ENCODE data around the gene FKBP6.
"Not testable (repeated sequence)": the region's sequence is repeated elsewhere in the genome, so short reads cannot be mapped to it uniquely, and the experiment has no call there.

Gene FKBP6, protein sequence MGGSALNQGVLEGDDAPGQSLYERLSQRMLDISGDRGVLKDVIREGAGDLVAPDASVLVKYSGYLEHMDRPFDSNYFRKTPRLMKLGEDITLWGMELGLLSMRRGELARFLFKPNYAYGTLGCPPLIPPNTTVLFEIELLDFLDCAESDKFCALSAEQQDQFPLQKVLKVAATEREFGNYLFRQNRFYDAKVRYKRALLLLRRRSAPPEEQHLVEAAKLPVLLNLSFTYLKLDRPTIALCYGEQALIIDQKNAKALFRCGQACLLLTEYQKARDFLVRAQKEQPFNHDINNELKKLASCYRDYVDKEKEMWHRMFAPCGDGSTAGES

DNA sequence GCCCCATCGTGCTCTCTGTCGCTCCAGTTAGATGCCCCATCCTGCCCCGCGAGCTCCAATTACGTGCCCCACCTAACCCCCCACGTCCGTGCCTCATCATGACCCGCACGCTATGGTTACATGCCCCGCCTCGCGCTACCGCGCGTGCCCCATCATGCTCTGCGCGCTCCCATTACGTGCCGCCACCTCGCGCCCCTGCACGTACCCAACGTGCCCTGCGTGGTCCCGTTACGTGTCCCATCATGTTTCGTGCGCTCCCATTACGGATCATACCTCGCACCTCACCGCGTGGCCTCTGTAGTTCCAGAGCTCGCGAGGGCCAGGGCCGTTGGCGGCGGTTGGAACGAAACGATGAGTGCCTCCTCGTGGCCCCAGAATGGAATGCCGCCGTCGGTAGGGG, at the start of gene FKBP6, which contains the start of gene TRIM50:
TSS of gene FKBP6 (plus strand) at position 240 of the 400 bp plus-strand sequence. CDS start 268 bp downstream, outside the sequence.
TSS of gene TRIM50 (minus strand) at position 161 of the 400 bp plus-strand sequence. CDS start 3,295 bp downstream, outside the sequence.
- H3K9me2 ChIP-seq (replicated peaks; ENCODE audit: insufficient read depth, low read length) = not testable (repeated sequence)

DNA sequence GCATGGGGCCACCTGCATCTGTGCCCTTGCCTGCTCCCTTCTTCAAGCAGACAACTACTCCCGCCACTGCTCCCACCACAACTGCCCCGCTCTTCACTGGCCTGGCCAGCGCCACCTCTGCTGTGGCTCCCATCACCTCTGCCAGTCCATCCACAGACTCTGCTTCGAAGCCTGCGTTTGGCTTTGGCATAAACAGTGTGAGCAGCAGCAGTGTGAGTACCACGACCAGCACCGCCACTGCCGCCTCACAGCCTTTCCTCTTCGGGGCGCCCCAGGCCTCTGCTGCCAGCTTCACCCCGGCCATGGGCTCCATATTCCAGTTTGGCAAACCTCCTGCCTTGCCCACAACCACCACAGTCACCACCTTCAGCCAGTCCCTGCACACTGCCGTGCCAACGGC, 30.7 kb upstream of the FKBP6 start:
- H3K9me3 ChIP-seq (ENCODE audit: insufficient read depth, low read length); H3K79me2 ChIP-seq (ENCODE audit: insufficient read depth, low read length); H3K4me2 ChIP-seq (ENCODE audit: low read depth, low read length, poor library complexity, severe bottlenecking); H3K36me3 ChIP-seq (ENCODE audit: low read length); H4K20me1 ChIP-seq (ENCODE audit: low read depth, low read length); H3K9me2 ChIP-seq (replicated peaks; ENCODE audit: insufficient read depth, low read length); H2AFZ ChIP-seq (ENCODE audit: low read depth, low read length, severe bottlenecking); H3K9ac ChIP-seq (ENCODE audit: low read length); H3F3A ChIP-seq (ENCODE audit: insufficient read depth); H3K27ac ChIP-seq (ENCODE audit: low read depth, low read length); H3K4me3 ChIP-seq (ENCODE audit: insufficient read depth, low read length, poor library complexity, severe bottlenecking); H3K27me3 ChIP-seq (ENCODE audit: low read length): not testable (repeated sequence)

More for the DNA sequence above, at the start of gene FKBP6, which contains the start of gene TRIM50:
- not testable (repeated sequence) for H3K4me3 ChIP-seq (ENCODE audit: insufficient read depth, low read length, poor library complexity, severe bottlenecking); H3K4me2 ChIP-seq (ENCODE audit: low read depth, low read length, poor library complexity, severe bottlenecking); H3K27ac ChIP-seq (ENCODE audit: low read depth, low read length); H4K20me1 ChIP-seq (ENCODE audit: low read depth, low read length); H3K36me3 ChIP-seq (ENCODE audit: low read length); H3F3A ChIP-seq (ENCODE audit: insufficient read depth); H3K27me3 ChIP-seq (ENCODE audit: low read length); H3K9ac ChIP-seq (ENCODE audit: low read length); H3K79me2 ChIP-seq (ENCODE audit: insufficient read depth, low read length); H2AFZ ChIP-seq (ENCODE audit: low read depth, low read length, severe bottlenecking); H3K9me3 ChIP-seq (ENCODE audit: insufficient read depth, low read length)

DNA sequence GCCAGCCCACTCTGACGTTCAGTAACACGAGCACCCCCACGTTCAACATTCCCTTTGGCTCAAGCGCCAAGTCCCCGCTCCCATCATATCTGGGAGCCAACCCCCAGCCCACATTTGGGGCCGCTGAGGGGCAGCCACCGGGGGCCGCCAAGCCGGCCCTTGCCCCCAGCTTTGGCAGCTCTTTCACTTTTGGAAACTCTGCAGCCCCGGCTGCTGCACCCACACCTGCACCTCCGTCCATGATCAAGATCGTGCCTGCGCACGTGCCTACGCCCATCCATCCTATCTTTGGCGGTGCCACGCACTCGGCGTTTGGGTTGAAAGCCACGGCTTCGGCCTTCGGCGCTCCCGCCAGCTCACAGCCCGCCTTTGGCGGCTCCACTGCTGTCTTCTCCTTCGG, 30.3 kb upstream of the FKBP6 start:
- not testable (repeated sequence) for H3K27ac ChIP-seq (ENCODE audit: low read depth, low read length); H3K4me3 ChIP-seq (ENCODE audit: insufficient read depth, low read length, poor library complexity, severe bottlenecking); H2AFZ ChIP-seq (ENCODE audit: low read depth, low read length, severe bottlenecking); H3K9me3 ChIP-seq (ENCODE audit: insufficient read depth, low read length); H3K36me3 ChIP-seq (ENCODE audit: low read length); H3K9me2 ChIP-seq (replicated peaks; ENCODE audit: insufficient read depth, low read length); H3F3A ChIP-seq (ENCODE audit: insufficient read depth); H3K4me2 ChIP-seq (ENCODE audit: low read depth, low read length, poor library complexity, severe bottlenecking); H4K20me1 ChIP-seq (ENCODE audit: low read depth, low read length); H3K27me3 ChIP-seq (ENCODE audit: low read length); H3K9ac ChIP-seq (ENCODE audit: low read length); H3K79me2 ChIP-seq (ENCODE audit: insufficient read depth, low read length)

DNA sequence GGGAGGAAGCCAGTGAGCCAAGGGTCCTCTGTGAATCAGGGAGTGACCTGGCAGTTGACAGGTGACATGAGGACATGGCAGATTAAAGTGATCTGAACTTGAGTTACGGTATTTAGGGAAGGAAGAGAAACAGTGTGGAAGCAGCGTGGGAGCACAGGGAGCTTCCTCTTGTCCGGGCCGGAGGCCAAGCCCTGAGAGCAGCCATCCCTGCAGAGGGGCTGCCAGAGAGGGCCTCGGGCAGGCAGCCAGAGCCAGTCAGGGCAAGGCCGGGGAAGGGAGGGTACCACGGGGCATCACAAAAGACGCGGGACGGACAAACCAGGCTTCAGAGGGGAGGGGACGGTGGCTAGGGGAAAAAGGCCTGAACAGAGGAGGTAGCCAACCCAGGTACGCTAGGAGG, 28.1 kb upstream of the FKBP6 start:
- H3K9me3 ChIP-seq (ENCODE audit: insufficient read depth, low read length); H4K20me1 ChIP-seq (ENCODE audit: low read depth, low read length); H3F3A ChIP-seq (ENCODE audit: insufficient read depth); H3K36me3 ChIP-seq (ENCODE audit: low read length); H2AFZ ChIP-seq (ENCODE audit: low read depth, low read length, severe bottlenecking); H3K79me2 ChIP-seq (ENCODE audit: insufficient read depth, low read length); H3K27ac ChIP-seq (ENCODE audit: low read depth, low read length); H3K27me3 ChIP-seq (ENCODE audit: low read length); H3K4me3 ChIP-seq (ENCODE audit: insufficient read depth, low read length, poor library complexity, severe bottlenecking); H3K9me2 ChIP-seq (replicated peaks; ENCODE audit: insufficient read depth, low read length); H3K4me2 ChIP-seq (ENCODE audit: low read depth, low read length, poor library complexity, severe bottlenecking); H3K9ac ChIP-seq (ENCODE audit: low read length): not testable (repeated sequence)

DNA sequence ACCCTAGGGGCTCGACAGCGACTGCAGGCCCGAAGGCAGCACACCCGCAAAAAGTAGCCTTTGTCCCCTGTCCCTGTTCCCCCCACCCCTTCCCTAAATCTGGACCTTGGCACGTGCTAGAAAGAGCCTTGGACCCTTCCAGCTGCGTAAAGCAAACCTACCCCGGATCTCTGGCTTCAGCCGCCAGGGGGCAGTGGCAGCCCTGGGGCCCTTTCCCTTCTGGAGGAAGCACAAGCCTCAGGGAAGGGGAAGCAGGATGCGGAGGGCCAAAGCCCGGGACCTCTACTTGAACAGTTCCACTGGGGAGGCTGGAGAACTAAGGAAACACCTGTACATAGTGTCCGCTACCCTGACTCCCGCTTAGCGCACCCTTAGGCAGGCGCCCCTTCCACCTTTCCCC, 26.9 kb upstream of the FKBP6 start:
- H3K27ac ChIP-seq (ENCODE audit: low read depth, low read length); H3K27me3 ChIP-seq (ENCODE audit: low read length); H3K9ac ChIP-seq (ENCODE audit: low read length); H4K20me1 ChIP-seq (ENCODE audit: low read depth, low read length); H3K4me2 ChIP-seq (ENCODE audit: low read depth, low read length, poor library complexity, severe bottlenecking); H3K4me3 ChIP-seq (ENCODE audit: insufficient read depth, low read length, poor library complexity, severe bottlenecking); H2AFZ ChIP-seq (ENCODE audit: low read depth, low read length, severe bottlenecking); H3K9me3 ChIP-seq (ENCODE audit: insufficient read depth, low read length); H3F3A ChIP-seq (ENCODE audit: insufficient read depth); H3K9me2 ChIP-seq (replicated peaks; ENCODE audit: insufficient read depth, low read length); H3K36me3 ChIP-seq (ENCODE audit: low read length); H3K79me2 ChIP-seq (ENCODE audit: insufficient read depth, low read length): not testable (repeated sequence)

DNA sequence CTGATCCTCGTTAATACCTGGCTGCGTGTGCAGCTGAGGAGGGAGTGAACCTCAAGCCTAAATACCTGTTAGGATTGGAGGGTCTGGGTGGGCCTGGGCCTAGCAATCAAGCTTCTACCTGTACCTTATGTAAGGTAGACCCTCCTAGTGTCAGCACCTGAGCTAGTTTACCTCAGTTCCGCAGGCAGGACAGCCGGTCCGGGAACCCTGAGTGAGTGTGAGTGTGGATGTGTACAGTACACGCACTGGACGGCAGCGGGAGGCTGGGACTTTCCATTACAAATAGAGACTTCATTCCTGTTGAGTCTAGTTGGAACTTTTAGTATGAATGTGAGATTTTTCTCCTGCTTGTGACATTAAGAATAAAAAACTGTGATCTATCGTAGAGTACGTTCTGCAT, 25.1 kb upstream of the FKBP6 start:
- not testable (repeated sequence) for H3K9ac ChIP-seq (ENCODE audit: low read length); H3K9me3 ChIP-seq (ENCODE audit: insufficient read depth, low read length); H3K4me2 ChIP-seq (ENCODE audit: low read depth, low read length, poor library complexity, severe bottlenecking); H4K20me1 ChIP-seq (ENCODE audit: low read depth, low read length); H3K36me3 ChIP-seq (ENCODE audit: low read length); H3K27me3 ChIP-seq (ENCODE audit: low read length); H3K27ac ChIP-seq (ENCODE audit: low read depth, low read length); H3K9me2 ChIP-seq (replicated peaks; ENCODE audit: insufficient read depth, low read length); H3K4me3 ChIP-seq (ENCODE audit: insufficient read depth, low read length, poor library complexity, severe bottlenecking); H3F3A ChIP-seq (ENCODE audit: insufficient read depth); H2AFZ ChIP-seq (ENCODE audit: low read depth, low read length, severe bottlenecking)
- H3K79me2 ChIP-seq (ENCODE audit: insufficient read depth, low read length) = peaks cover 16% of the 10 kb centered on the region

Measured in SU-DHL-6 (cell line).